Measurements from ENCODE around the gene RAB4B. TPM values are rescaled to one million over a fixed set of nuclear protein-coding genes. Genes with fewer than 3 reads are reported as not detected.
"Not testable (repeated sequence)": the region's sequence is repeated elsewhere in the genome, so short reads cannot be mapped to it uniquely, and the experiment has no call there.

RAB4B gene
- polyA plus RNA-seq, 1 donor: 8.8 TPM

GRCh38 chr19:40822161-40822560 lies 44.1 kb downstream of the RAB4B start:
- DNase-seq: no peak

DNA sequence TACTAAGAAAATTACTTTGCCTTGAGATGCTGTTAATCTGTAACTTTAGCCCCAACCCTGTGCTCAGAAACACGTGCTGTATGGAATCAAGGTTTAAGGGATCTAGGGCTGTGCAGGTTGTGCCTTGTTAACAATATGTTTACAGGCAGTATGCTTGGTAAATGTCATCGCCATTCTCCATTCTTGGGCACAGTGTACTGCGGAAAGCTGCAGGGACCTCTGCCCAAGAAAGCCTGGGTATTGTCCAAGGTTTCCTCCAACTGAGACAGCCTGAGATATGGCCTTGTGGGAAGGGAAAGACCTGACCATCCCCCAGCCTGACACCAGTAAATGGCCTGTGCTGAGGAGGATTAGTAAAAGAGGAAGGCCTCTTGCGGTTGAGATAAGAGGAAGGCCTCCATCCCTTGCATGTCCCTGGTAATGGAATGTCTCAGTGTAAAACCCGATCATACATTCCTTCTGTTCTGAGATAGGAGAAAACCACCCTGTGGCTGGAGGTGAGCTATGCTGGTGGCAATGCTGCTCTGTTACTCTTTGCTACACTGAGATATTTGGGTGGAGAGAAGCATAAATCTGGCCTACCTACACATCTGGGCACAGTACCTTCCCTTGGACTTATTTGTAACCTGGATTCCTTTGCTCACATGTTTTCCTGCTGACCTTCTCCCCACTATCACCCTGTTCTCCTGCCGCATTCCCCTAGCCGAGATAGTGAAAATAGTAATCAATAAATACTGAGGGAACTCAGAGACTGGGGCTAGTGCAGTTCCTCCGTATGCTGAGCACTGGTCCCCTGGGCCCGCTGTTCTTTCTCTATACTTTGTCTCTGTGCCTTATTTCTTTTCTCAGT lies 44.9 kb downstream of the RAB4B start:
- DNase-seq: not testable (repeated sequence)

DNA sequence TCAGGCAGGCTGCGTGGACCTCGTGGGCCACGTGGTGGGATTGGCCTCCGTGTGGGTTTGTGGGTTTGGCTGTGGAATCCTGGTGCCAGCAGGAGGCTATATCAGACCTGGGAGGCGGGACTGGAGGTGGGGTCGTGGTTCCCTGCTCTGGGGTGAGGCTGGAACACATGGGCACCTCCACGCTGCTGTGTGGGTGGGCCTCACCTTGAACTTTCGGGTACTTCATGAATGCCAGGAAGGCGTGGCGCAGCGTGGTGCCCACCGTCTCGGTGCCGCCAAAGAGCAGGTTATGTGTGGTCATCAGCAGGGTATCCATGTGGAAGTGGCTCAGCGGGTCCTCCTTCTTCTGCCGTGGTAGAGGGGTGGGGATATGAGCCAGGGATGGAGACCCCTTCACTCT lies 46.9 kb downstream of the RAB4B start:
- DNase-seq: not testable (repeated sequence)

- not testable (repeated sequence) for DNase-seq
These were observed 47.5 kb downstream of the RAB4B start for GRCh38 chr19:40825460-40826095.

DNA sequence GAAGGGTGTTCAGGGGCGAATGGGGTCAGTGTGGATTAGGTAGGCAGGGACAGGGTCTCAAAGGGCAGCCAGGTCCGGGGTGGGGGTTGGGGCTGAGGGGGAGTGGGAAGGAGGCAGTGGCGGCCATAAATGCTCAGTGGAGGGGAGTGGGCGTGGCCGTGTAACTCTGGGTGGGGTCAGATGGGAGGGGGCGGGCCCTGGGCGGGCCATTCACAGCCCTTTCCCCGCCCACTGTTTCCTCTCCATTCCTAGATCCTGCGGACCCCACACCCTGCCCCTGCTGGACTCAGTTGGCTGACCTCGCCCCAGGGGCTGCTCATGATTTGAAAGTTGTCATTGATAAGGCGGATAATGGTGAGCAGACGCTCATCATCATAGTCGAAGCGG lies 48.3 kb downstream of the RAB4B start:
- DNase-seq: not testable (repeated sequence)

DNA sequence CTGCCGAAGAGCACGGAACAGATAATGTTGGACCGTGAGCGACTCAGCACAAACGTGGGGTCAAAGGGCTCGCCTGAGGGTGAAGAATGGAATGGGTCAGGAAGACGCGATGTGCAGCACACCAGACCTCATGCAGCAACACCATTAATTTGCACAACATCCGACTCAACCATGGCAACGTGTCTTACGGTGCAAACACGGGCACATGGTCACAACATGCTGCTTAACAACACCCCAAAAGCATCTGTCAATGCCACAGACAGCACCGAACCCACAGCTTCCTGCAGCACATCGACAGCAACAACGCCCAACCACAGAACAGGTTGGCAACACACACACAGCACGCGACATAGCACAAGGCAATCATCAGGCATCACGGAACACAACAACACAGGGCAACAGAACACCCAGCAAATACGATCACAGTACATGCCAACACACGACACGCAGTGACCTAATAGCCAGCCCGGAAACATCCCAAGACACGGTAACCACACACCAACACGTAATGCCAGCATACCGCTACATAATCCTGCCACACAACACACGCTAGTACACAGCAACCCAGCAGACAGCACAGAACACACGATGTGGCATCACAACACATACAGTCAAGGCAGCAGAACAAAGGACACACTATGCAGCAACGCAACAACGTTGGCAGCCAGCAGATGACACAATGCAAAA lies 48.8 kb downstream of the RAB4B start:
- not testable (repeated sequence) for DNase-seq

GRCh38 chr19:40827386-40828247 lies 49.6 kb downstream of the RAB4B start:
- no peak for DNase-seq

- DNase-seq: no peak
These were observed 51.2 kb downstream of the RAB4B start for GRCh38 chr19:40829205-40829604.

- DNase-seq: not testable (repeated sequence)
These were observed 52.7 kb downstream of the RAB4B start for GRCh38 chr19:40830741-40831140.

DNA sequence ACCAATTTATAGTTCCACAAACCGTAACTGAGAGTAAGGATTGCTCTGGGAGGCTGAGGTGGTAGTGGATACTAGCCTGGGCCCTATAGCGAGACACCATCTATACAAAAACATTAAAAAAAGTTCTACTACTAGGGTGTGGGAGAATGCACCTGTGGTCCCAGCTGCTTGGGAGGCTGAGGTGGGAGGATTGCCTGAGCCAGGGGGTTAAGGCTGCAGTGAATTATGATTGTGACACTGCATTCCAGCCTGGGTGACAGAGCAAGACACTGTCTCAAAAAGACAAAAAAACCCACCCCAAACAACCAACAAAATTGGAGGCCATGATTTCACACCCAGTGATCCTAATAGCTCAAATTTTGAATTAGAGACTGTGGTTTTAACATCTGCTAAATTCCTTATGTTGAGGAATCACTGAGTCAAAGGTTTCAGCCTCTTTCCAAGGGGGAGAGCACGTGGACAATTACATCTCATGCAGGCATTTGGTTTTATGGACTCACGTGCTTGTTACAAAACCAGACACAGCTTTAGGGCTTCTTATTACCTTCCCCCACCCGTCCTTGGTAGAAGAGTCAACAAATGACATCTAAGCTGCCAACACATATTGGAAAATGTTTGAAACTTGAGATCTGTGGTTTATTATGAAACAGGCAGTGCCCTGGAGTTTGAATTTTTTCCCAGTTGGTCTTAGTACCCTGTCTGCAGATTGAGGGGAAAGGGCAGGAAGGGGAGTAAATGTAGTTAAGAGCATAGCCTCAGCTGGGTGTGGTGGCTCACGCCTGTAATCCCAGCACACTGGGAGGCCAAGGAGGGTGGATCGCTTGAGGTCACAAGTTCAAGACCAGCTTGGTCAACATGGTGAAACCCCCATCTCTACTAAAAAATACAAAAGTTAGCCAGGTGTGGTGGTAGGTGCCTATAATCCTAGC lies 53.7 kb downstream of the RAB4B start:
- no peak for DNase-seq

- not testable (repeated sequence) for DNase-seq
These were observed 54.4 kb downstream of the RAB4B start for GRCh38 chr19:40832431-40832790.

GRCh38 chr19:40833728-40834533 lies 55.9 kb downstream of the RAB4B start:
- not testable (repeated sequence) for DNase-seq

DNA sequence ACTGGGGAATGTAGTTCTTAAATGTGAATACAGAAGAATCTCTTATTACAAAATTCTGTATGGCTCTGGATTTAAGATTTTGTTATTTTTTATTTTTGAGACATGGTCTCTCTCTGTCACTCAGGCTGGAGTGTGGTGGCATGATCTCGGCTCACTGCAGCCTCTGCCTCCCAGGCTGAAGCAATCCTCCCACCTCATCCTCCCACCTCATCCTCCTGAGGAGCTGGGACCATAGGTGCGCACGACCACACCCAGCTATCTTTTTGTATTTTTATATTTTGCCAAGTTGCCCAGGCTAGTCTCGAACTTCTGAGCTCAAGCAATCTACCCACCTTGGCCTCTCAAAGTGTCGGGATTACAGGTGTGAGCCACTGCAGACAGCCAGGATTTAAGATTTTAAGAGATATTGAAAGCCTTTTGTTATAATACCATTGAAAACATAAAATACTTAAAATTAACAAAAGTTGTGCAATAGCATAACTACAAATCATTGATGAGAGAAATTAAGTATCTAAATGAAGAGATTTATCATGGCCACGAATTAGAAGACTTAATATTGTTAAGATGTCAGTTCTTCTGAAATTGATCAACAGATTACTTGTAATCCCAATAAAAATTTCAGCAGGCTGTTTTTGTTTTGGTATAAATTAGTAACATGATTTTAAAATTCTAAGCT lies 58.8 kb downstream of the RAB4B start:
- no peak for DNase-seq

GRCh38 chr19:40838477-40838876 lies 60.4 kb downstream of the RAB4B start:
- not testable (repeated sequence) for DNase-seq

- not testable (repeated sequence) for DNase-seq
These were observed 64.0 kb downstream of the RAB4B start for GRCh38 chr19:40842012-40842411.

- not testable (repeated sequence) for DNase-seq
These were observed 65.1 kb downstream of the RAB4B start for GRCh38 chr19:40842997-40843652.

DNA sequence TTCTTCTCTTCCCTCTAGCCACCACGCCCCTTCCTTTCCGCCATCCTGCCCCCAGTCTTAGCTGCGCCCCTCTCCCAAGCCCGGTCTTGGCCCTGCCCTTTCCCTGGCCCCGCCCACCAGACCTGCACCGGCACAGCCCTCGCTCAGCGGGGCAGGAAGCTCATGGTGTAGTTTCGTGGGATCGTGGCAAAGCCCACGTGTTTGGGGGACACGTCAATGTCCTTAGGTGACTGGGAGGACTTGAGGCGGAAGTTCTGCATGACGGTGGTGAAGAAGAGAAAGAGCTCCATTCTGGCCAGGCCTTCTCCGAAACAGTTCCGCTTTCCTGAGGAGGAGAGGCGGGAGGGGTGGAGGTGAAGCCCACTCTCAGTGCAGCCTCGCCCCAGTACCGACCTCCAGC lies 65.6 kb downstream of the RAB4B start:
- DNase-seq: not testable (repeated sequence)
